Transverse colon (tissue), 3 donors: ENCODE results near the gene CHPF.

ENCODE experiments used
- POLR2A ChIP-seq: fragments of 450-650 bp; IDR thresholded peaks from one replicate; pipeline ENCODE4 v1.6.1; 2016; ENCODE audit warnings: antibody characterized with exemption, mild to moderate bottlenecking, moderate library complexity
- TF ChIP-seq, protein P1 (sequence below), 5 experiments: fragments of 200-600 bp in 3 of 5; fragments of 450-650 bp in 2 of 5; sonication (generic) in 3 of 5; IDR thresholded peaks; 1 replicate in 2 of 5; 2 replicates in 3 of 5; pipeline ENCODE4 v1.5.1; 2016 to 2017; ENCODE audit warnings: antibody characterized with exemption in 5 of 5, inconsistent platforms in 3 of 5, mild to moderate bottlenecking in 2 of 5, moderate library complexity in 1 of 5

GRCh38 chr2:219508971-219509779 lies 34.4 kb downstream of the CHPF start:
- TF ChIP-seq, protein P1, sequence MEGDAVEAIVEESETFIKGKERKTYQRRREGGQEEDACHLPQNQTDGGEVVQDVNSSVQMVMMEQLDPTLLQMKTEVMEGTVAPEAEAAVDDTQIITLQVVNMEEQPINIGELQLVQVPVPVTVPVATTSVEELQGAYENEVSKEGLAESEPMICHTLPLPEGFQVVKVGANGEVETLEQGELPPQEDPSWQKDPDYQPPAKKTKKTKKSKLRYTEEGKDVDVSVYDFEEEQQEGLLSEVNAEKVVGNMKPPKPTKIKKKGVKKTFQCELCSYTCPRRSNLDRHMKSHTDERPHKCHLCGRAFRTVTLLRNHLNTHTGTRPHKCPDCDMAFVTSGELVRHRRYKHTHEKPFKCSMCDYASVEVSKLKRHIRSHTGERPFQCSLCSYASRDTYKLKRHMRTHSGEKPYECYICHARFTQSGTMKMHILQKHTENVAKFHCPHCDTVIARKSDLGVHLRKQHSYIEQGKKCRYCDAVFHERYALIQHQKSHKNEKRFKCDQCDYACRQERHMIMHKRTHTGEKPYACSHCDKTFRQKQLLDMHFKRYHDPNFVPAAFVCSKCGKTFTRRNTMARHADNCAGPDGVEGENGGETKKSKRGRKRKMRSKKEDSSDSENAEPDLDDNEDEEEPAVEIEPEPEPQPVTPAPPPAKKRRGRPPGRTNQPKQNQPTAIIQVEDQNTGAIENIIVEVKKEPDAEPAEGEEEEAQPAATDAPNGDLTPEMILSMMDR (IDR thresholded peaks at IDR 0.05) = no peak
- no peak for TF ChIP-seq POLR2A
